GM23248 (cell line): ENCODE data around the gene MCTP2. TPM values are rescaled to one million over a fixed set of nuclear protein-coding genes. Genes with fewer than 3 reads are reported as not detected.

Experiments
- DNase-seq: peaks from one replicate; pipeline ENCODE4 v3.0.0-alpha.2; 2015
- H2AFZ ChIP-seq: fragments of 200-600 bp; sonication (generic); 2 replicates; pipeline ENCODE4 v1.6.1; 2016; ENCODE audit warnings: antibody characterized with exemption
- H3F3A ChIP-seq: fragments of 200-600 bp; sonication (generic); 2 replicates; pipeline ENCODE4 v1.6.1; 2016; ENCODE audit warnings: mild to moderate bottlenecking, antibody characterized with exemption, mixed run types; ENCODE audit not compliant: insufficient read depth
- H3K27ac ChIP-seq: fragments of 200-600 bp; sonication (generic); 2 replicates; pipeline ENCODE4 v1.5.1; 2016; ENCODE audit warnings: mild to moderate bottlenecking
- H3K27me3 ChIP-seq: fragments of 200-600 bp; sonication (generic); replicated peaks from 2 replicates; pipeline ENCODE4 v1.6.1; 2016; ENCODE audit warnings: mild to moderate bottlenecking; ENCODE audit not compliant: insufficient read depth
- H3K36me3 ChIP-seq: fragments of 200-600 bp; sonication (generic); 2 replicates; pipeline ENCODE4 v1.6.1; 2016; ENCODE audit warnings: low read depth, mild to moderate bottlenecking
- H3K4me1 ChIP-seq: fragments of 200-600 bp; sonication (generic); 2 replicates; pipeline ENCODE4 v1.6.1; 2016; ENCODE audit warnings: mild to moderate bottlenecking; ENCODE audit not compliant: insufficient read depth
- H3K4me2 ChIP-seq: fragments of 200-600 bp; sonication (generic); one replicate; pipeline ENCODE4 v1.6.1; 2016; ENCODE audit warnings: mild to moderate bottlenecking; ENCODE audit not compliant: unreplicated experiment
- H3K4me3 ChIP-seq: fragments of 200-600 bp; sonication (generic); 2 replicates; pipeline ENCODE4 v1.5.1; 2016; ENCODE audit warnings: mild to moderate bottlenecking
- H3K79me2 ChIP-seq: fragments of 200-600 bp; sonication (generic); 2 replicates; pipeline ENCODE4 v1.6.1; 2016; ENCODE audit warnings: mild to moderate bottlenecking; ENCODE audit not compliant: insufficient read depth
- H3K9ac ChIP-seq: fragments of 200-600 bp; sonication (generic); 2 replicates; pipeline ENCODE4 v1.6.1; 2016; ENCODE audit warnings: mild to moderate bottlenecking
- H3K9me2 ChIP-seq: fragments of 200-600 bp; sonication (generic); 2 replicates; pipeline ENCODE4 v1.6.1; 2016; ENCODE audit warnings: mixed run types, mild to moderate bottlenecking, moderate library complexity; ENCODE audit not compliant: insufficient read depth
- H3K9me3 ChIP-seq: fragments of 200-600 bp; sonication (generic); one replicate; pipeline ENCODE4 v1.6.1; 2017; ENCODE audit warnings: low read depth
- H4K20me1 ChIP-seq: fragments of 200-600 bp; sonication (generic); 2 replicates; pipeline ENCODE4 v1.6.0; 2016; ENCODE audit not compliant: insufficient read depth
- EZH2 ChIP-seq: fragments of 200-600 bp; sonication (generic); IDR thresholded peaks from 2 replicates; pipeline ENCODE4 v1.6.1; 2018; ENCODE audit warnings: antibody characterized with exemption, mild to moderate bottlenecking; ENCODE audit not compliant: insufficient read depth, poor library complexity, severe bottlenecking
- EZH2phosphoT487 ChIP-seq: fragments of 200-600 bp; sonication (generic); IDR thresholded peaks from 2 replicates; pipeline ENCODE4 v1.6.1; 2018; ENCODE audit warnings: antibody characterized with exemption, moderate library complexity, mild to moderate bottlenecking, low read depth; ENCODE audit not compliant: insufficient read depth
- WGBS, 2 experiments: methylation state at CpG; one replicate each; pipeline ENCODE4 v1.1.6; 2015 to 2017; ENCODE audit warnings: low lambda C conversion rate in 2 of 2, low coverage in 1 of 2; ENCODE audit errors: missing lambda C conversion rate in 2 of 2; 5-methylcytosine and 5-hydroxymethylcytosine counted together
- in situ Hi-C: fragments of 300-500 bp; cut with MboI; formaldehyde crosslinking; loops from 2 replicates; pipeline ENCODE4 v1.15.0; 2020
- polyA plus RNA-seq: library from polyadenylated mRNA; unstranded; fragments of >200 nt; fragmentation: Nextera tagmentation; extraction: Ambion mirVana; gene quantifications from 2 replicates; pipeline ENCODE4 v1.2.1, GENCODE V29; 2016
- total RNA-seq: library from RNA; depleted of rRNA; stranded (reverse); fragments of >200 nt; shearing (Covaris generic); gene quantifications from 2 replicates; pipeline ENCODE4 v1.2.3, GENCODE V29; 2014

MCTP2 gene
- total and polyA plus RNA-seq, 2 experiments from 2014 or later: 0.70 to 0.97 TPM

DNA sequence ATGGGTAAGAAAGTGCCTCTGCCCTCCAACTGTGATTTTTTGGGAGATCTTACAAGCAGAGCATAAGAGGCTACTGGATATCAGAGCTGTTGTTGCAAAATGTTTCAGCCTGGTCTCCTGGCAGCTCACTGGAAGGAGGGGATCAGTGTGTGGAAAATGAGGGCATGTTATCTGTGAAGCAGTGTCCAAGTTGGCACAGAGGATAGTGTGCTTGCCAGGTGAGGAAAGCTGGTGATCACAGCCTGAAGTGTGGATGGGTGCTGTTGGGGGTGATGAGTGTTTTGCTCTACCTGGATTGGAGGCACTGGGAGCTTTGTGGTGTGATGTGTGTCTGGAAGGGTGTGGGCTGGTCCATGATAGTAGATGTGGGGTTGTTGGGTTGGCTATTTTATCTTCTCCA, 69.3 kb downstream of the MCTP2 start:
- TF ChIP-seq EZH2 (no peak), EZH2phosphoT487 (no peak)
- Histone ChIP-seq H3K79me2 (no peaks in the 10 kb centered on the region), H3K9me3 (no peaks in the 10 kb centered on the region)

GRCh38 chr15:94305133-94305532, 73.8 kb downstream of the MCTP2 start:
- Histone ChIP-seq H3K9me3 (no peaks in the 10 kb centered on the region), H3K4me2 (no peak overlapping the region)
- no peak for DNase-seq

More for the DNA sequence above, 69.3 kb downstream of the MCTP2 start:
- H2AFZ ChIP-seq: no peak overlapping the region
- no peak overlapping the region for H3K9ac ChIP-seq
- H3F3A ChIP-seq: no peaks in the 10 kb centered on the region
- H3K27ac ChIP-seq: no peak overlapping the region
- H3K27me3 ChIP-seq: no peaks in the 10 kb centered on the region
- in situ Hi-C loops: no loop called here
- no peak overlapping the region for H3K4me2 ChIP-seq
- H3K36me3 ChIP-seq: no peaks in the 10 kb centered on the region
- DNase-seq: no peak
- no peaks in the 10 kb centered on the region for H3K9me2 ChIP-seq
- no peaks in the 10 kb centered on the region for H4K20me1 ChIP-seq
- H3K4me1 ChIP-seq: no peaks in the 10 kb centered on the region
- no peak overlapping the region for H3K4me3 ChIP-seq

GRCh38 chr15:94306700-94307650, 75.6 kb downstream of the MCTP2 start:
- H3K9ac ChIP-seq: no peak overlapping the region
- H3F3A ChIP-seq: no peaks in the 10 kb centered on the region
- no peak for TF ChIP-seq EZH2
- TF ChIP-seq EZH2phosphoT487: no peak
- 63 to 64% methylated on average over 13 of the region's 13 CpGs for whole genome bisulfite sequencing, 2 experiments
- no peak overlapping the region for H3K4me3 ChIP-seq
- in situ Hi-C loops: no loop called here
- no peaks in the 10 kb centered on the region for H3K9me3 ChIP-seq
- no peaks in the 10 kb centered on the region for H4K20me1 ChIP-seq
- no peak overlapping the region for H2AFZ ChIP-seq
- H3K79me2 ChIP-seq: no peaks in the 10 kb centered on the region
- no peaks in the 10 kb centered on the region for H3K4me1 ChIP-seq
- no peaks in the 10 kb centered on the region for H3K36me3 ChIP-seq
- H3K27me3 ChIP-seq: no peaks in the 10 kb centered on the region
- H3K27ac ChIP-seq: no peak overlapping the region
- peak; percentile 32 for DNase-seq
- H3K9me2 ChIP-seq: no peaks in the 10 kb centered on the region
- H3K4me2 ChIP-seq: no peak overlapping the region

More at GRCh38 chr15:94305133-94305532, 73.8 kb downstream of the MCTP2 start:
- in situ Hi-C loops: no loop called here
- Histone ChIP-seq H3K27me3 (no peaks in the 10 kb centered on the region), H3F3A (no peaks in the 10 kb centered on the region), H3K27ac (no peak overlapping the region), H3K79me2 (no peaks in the 10 kb centered on the region), H3K9ac (no peak overlapping the region), H3K36me3 (no peaks in the 10 kb centered on the region), H3K4me1 (no peaks in the 10 kb centered on the region), H4K20me1 (no peaks in the 10 kb centered on the region), H3K9me2 (no peaks in the 10 kb centered on the region), H2AFZ (no peak overlapping the region), H3K4me3 (no peak overlapping the region)
- WGBS, 2 experiments: 72 to 78% methylated on average over 4 of the region's 4 CpGs
- no peak for TF ChIP-seq EZH2phosphoT487
- no peak for TF ChIP-seq EZH2

GRCh38 chr15:94312946-94313345, 81.6 kb downstream of the MCTP2 start:
- no peak overlapping the region for H2AFZ ChIP-seq
- no peak for DNase-seq
- H3K27me3 ChIP-seq: no peaks in the 10 kb centered on the region
- H3K36me3 ChIP-seq: no peaks in the 10 kb centered on the region
- H3F3A ChIP-seq: no peaks in the 10 kb centered on the region
- H3K9me3 ChIP-seq: no peaks in the 10 kb centered on the region
- no peaks in the 10 kb centered on the region for H3K4me1 ChIP-seq
- in situ Hi-C loops: loop anchor here (10.0 kb wide), 1 partner anchor 148 kb away; no protein-coding TSS in a partner anchor
- TF ChIP-seq EZH2: no peak
- no peak for TF ChIP-seq EZH2phosphoT487
- no peaks in the 10 kb centered on the region for H4K20me1 ChIP-seq
- no peaks in the 10 kb centered on the region for H3K79me2 ChIP-seq
- no peak overlapping the region for H3K27ac ChIP-seq
- H3K4me2 ChIP-seq: no peak overlapping the region
- 80% methylated on average over 5 of the region's 5 CpGs for WGBS, 2 experiments
- H3K9me2 ChIP-seq: no peaks in the 10 kb centered on the region
- H3K9ac ChIP-seq: no peak overlapping the region
- H3K4me3 ChIP-seq: no peak overlapping the region
